RPMI8226 (cell line): ENCODE results near the gene TNC.

Experiments
- DNase-seq: peaks from one replicate; pipeline ENCODE4 v3.0.0-alpha.2; 2015

The TNC gene

DNA sequence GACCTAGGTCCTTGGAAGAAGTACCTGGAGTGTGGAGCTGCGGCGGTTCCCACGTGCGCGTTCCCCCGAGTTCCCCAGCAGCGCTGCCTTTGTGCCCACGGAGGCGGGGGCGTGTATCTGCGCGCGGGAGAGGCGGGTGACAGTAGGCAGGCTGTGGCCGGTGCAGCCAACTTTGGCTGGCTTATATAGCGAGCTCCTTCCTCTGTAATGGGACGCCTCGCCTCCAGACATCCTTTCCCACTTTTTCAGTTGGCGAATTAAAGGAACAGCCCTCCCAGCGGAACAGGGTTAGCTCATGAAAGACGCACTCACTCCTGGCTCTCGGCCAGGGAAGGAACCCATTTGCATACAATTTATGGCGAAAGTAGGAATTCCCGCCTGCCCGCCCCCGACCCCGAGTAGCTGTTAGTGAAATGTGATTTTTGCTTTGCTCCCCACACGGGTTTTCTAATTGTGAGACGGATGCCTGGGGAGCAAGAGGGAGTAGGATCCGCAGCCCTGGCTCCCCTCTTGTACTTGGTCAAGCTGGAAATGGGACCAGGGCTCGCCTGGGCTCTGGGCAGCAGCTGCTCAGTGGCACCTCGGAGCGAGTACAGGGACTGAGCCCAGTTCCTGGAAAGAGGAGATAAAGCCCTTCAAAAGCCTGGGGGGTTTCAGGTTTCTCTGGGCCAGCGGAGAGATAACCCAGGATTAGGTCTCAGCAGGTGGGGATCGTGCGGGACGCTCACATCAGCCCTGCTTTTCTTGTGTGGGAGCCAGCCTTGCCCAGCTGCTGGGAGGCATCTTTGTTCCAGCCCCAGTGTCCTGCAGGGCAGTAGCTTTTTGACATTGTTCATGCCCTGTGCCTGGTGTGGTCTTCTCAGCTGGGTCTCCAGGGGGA lies at the start of gene TNC:
Gene TNC (minus strand): TSS at position 159 of the 880 bp plus-strand sequence. CDS start 27,139 bp downstream, outside the sequence.
- DNase-seq = no peak

DNA sequence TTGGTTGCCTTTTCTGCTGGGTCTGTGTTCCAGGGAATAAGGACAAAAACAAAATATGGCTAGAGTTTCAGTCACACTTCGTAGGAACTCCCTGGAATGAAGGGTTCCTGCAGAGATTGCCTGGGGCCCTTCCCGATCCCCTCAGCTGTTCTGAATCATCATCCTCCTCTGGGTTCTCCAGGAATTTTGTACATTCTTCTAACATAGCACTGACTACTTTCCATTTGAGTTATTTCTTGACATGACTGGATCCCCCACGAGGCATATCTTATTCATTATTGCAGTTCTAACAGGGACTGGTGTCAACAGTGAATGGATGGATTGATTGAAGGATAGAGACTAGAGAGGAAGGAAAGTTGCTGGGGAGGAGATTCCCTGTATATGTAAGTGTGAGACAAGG lies 49.2 kb upstream of the TNC start:
- DNase-seq = no peak

DNA sequence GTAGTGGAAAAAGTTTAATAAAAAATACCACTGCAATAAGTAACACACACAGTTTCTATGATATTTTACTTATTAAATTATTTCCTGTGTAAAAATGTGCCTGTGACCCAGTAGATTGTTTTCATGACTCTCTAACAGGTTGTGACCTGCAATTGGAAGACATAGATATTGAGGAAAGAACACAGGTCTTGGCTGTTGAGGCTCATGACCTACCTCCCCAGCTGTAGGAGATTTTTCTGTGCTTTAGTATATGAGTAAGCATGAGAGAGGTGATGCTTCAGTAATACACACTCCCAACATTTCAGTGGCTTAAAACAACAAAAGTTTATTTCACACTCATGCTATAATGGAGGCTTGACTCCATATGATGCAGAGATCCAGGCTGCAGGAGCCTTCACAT lies 47.3 kb upstream of the TNC start:
- no peak for DNase-seq

DNA sequence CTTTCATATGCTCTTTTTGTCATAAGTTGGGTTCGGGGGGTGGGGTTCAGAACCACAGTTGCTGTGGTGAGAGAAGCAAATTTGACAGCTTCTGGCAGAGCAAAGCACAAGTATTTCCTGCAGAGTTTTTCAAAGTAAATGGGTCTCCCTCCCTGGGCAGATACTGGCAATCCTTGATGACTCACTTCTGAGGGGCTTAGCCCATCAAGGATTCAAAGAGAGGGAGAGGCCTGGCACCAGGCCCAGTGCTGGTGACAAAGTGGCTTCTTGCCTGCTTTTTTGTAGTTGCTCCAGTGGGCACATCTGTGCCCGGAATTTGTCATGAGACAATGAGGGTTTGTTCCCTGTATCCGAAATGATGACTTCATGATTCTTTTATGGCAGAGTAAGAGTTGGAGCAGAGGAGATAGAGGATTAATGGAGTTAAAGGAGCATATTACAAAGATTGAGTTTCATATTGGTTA lies 46.6 kb upstream of the TNC start:
- no peak for DNase-seq

DNA sequence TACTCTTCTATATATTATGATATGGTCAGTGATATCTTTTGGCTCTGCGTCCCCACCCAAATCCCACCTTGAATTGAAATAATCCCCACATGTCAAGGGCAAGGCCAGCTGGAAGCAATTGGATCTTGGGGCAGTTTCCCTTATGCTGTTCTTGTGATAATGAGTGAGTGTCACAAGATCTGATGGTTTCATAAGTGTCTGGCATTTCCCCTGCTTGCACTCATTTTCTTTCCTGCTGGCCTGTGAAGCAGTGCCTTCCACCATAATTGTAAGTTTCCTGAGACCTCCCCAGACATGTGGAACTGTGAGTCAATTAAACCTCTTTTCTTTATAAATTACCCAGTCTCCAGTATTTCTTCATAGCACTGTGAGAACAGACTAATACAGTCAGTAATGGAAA lies 45.0 kb upstream of the TNC start:
- no peak for DNase-seq

DNA sequence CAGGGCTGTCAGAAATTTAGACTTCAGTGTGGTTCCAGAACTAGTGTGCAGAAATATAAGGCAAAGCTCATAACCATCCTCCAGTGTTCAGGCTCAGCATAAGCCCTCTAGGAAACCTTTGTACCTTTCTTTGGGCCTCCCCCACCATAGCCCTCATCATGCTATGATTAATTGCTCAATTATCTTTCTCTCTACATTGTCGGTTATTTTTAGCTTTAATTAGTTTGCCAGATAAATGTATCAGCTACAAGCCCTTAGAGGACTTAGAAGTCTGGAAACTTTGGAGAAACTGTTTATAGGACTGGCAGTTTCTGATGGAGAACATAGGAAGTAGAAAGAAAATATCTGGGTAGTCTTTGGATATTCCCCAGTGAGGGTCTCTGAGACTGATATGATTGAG lies 43.5 kb upstream of the TNC start:
- DNase-seq = no peak

DNA sequence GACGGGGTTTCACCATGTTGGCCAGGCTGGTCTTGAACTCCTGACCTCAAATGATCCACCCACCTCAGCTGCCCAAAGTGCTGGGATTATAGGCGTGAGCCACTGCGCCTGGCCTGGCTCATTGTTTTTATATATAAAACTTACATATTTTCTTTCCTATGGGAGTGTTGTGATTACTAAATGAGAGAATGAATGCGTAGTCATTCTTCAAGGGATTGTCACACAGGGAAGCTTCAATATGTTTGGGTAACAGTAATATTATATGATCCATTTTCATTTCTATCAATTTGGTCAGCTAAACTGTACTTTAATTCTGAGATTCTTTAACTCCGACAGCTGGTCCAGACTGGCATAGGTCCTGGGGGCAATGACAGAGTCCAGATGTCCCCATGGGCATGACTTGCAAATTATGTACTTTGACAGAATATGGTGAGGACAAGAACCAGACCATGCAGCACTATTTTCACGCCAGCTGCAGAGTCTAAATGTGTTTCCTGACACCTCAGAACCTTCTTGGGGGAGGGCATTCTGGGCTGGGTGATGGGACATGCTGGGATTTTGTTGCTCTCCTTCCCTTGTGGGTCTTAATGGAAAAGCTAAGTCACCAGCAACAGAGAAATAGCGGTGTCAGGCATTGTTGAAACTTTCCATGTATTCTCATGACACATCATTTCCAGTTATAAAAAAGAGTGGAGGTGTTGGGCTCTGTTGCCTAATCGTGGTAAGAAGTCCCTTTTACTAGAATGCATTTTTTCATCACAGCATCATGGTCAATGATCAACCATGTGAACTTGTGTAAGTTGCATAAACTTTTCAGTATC lies 40.9 kb upstream of the TNC start:
- DNase-seq = no peak

DNA sequence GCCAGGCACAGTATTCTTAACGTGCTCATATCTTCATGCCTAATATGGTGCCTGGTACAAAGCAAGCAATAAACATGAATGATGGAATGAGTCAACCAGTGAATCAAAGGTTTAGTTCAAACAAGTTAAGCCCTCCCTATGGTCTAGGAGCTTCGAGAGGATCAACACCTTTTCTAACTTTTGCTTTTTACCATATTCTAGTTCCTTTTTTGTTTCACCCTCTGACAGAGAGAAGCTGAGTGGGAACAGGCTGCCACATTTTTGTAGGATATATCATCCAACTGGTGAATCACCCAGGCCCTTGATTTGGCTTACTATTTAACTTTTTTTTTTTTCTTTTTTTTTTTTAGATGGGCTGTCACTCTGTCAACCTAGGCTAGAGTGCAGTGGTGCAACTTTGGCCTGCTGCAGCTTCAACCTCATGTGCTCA lies 39.3 kb upstream of the TNC start:
- DNase-seq = no peak

DNA sequence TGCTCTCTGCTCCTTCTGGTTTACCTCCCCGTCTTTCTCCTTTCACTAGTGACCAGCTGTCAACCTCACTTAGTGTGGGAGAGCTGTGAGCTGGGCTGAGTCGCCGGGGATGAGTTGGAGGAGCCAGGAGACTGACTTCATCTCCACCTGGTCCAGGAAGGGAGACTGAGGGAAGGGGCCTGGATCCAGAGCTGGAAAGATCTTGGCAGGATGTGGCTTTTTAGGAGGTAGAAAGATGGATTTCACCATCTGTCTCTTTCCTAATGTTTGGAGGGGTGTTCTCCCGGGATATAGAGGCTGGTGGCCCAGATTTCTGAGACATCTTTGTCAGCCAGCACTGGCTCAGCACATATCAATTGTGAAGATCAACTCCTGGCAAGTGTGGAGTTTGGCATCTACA lies 37.1 kb upstream of the TNC start:
- DNase-seq = no peak

DNA sequence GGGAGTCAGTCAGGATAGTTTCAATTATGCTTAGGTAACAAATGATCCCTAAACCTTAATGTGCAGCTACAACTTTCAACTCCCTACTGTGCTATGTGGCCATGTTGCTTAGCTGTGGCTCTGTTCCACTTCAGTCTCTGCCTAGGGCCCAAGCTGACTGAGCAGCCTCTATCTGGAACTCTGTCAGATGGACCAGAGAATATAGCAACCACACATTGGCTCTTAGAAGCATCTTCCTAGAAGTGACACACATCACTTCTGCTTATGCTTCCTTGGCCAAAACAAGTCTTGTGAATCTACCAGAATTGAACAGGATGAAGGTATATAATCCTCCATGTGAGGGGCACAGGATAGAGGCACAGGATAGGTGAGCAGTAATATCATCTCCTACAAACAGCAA lies 36.7 kb upstream of the TNC start:
- DNase-seq = no peak

DNA sequence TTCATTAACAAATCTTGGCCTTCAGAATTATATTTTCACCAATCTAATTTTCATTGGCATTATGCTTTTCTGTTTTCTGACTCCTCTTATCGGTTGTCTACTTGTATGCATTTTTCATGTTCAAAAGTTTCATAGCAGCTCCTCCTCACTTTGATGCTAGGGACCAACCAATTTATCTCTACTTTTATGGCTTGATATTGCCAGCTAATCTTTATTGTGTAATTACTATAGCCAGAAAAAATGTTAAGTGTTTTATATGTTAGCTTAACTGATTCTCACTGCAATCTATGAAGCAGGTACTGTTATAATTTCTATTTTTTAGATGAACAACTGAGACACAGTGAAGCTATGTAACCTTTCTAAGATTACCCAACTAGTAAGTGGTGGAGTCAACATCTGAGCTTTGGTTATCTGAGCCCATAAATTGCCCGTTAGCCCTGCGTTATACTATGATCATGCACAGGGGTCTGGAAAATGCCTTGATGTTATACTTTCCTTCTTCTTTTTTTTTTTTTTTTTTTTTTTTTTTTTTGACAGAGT lies 34.4 kb upstream of the TNC start:
- DNase-seq = no peak

DNA sequence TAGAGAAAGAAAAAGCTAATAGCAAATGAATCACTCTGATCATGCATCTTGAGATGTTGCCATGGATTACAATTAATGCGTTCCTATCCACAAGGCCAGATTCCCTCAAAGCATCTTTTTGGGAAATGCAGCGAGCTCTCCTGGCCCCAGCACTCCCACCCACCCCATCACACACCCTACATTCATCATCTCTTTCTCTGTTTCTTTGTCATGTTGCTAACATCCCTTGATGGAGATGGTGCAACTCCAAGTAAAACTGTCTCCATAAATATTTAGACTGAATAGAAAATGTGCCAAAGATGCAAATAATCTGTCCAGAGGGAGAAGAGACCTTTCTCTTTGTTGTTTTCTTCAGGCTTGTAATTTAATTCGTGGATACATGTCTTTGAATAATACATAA lies 30.8 kb upstream of the TNC start:
- no peak for DNase-seq

DNA sequence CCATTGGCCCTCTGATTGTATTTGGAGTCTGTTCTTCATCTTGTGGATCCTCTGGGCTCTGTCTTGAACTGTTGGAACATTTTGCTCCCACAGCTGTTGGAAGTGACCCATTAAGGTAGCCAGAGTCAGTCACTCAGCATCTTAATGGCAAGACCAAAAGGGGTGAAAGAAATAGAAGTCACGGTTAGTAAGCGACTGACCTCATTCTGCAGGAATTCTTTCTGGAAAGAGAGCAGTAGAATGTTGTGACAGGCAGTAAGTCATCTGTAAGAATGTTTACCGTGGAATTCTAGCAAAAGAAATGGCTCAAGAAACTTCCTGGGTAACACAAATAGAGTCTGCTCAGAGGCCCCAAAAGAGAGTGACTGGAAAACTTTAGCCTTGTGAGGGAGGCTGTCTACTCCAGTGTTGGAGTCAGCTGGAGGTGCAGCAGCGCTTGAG lies 28.6 kb upstream of the TNC start:
- no peak for DNase-seq

DNA sequence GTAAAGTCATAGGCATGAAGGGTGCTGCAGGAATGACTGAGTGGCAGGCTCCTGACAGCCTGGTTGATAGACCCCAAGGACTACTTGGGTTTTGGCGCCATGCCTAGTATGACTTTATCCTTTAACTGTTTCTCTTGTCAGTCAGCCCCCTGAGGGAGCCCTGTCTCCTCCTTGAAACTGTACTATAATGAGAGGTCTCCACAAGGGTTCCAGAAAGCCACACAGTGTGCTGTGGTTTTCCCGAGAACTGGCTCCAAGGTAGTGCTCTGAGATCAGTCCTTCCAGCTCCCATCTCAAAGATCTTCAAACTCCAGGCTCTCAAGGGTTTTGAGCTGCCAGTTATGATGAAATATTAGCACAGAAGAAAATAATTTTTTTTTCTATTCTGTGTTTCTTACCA lies 26.7 kb upstream of the TNC start:
- no peak for DNase-seq

DNA sequence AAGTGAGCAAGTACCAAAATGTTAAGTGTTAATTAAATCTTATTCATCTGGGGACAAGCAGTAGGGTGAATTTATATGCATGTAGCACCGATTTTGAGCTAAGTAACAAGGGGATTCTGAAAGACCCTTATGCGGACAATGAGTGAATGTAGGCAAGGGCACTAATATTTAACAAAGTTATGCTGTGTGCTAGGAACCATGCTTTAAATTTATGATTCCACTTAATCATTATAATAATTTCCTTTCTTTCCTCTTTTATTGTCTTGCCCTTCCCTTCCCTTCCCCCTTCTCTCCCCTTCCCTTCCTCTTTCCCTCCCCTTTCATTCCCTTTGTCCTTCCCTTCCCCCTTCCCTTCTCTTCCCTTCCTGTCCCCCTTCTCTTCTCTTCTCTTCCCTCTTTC lies 25.7 kb upstream of the TNC start:
- no peak for DNase-seq

DNA sequence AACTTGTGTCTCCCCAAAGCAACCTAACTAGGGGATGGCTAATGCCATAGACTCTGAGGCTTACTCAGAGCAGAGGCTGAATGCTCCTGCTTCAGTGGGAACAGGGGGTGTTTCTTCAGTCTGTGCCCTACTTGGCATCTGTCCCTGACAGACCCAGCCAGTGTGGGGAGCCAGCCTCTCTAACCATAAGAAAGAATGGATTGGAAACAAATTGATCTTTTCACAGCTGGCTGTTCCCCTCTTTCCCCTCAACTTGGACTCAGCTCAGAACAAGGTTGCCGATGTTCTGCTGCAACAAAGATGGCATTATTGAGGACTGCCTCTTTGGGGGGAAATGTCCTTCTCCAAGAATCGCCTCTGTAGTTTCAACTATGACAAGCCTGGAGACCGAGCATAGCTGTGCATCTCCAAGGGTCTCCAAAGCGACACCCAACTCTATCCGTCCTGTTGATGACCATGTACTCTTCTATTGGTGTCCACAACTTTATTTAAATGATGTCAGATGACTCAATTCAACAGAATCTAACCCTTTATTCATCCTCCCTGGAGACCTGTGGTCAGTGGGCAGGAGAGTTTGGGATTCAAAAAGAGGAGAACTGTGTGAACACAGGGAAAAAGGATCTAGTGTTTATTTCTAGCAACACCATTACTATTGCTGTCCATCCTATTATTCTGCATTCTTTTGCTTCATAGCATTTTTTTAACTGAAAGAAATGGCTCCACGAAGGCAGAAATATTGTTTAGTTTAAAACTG lies 24.7 kb upstream of the TNC start:
- no peak for DNase-seq

DNA sequence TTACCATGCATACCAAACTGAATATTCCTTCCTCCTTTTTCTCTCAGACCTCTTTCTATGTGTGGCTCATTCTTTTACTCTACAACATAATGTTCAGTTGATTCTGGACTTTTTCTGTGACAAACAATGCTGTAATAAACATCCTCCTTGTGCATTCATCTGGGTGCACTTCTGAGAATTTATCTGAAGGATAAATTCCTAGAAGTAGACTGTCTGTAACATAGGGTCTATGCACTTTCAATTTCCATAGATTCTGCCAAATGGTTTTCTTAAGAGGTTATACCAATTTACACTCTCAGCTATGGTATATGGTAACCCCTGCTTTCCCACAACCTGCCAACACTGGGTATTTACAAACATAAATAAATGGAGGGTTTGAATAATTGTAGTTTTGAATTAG lies 24.1 kb upstream of the TNC start:
- DNase-seq = no peak

DNA sequence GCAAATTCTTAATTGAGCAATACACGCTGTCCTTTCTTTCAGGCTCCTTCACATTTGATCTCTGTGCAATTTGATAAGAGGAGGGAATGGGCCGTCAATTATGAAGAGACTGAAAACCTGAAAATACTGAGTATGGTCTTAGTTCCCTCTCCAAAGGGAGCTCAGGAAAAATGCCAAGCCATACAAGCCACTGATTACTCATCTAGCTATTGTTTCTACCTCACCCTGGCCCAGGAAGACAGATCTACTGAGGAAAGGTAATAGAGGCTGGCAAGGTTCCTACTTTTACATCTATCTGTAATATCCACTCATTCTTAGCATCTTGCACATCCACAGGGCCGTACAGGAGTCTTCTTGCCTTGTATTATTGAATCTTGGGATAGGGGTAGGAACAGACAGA lies 23.7 kb upstream of the TNC start:
- no peak for DNase-seq

DNA sequence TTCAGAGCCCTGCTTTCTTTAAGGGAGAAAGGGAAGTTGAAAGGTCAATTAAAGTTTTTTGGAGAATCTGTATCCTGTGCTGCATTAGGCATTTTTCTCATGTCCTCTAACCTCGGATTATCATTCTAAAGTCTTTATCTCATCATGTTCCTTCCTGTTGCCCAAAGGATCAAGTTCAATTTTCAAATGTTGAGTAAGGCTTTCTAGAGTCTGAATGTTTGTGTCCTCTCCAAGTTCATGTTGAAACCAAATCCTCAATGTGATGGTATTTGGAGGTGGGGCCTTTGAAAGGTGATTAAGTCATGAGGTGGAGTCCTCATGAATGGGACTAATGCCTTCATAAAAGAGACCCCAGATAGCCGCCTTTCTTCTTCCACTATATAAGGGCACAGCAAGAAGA lies 20.2 kb upstream of the TNC start:
- DNase-seq = no peak

DNA sequence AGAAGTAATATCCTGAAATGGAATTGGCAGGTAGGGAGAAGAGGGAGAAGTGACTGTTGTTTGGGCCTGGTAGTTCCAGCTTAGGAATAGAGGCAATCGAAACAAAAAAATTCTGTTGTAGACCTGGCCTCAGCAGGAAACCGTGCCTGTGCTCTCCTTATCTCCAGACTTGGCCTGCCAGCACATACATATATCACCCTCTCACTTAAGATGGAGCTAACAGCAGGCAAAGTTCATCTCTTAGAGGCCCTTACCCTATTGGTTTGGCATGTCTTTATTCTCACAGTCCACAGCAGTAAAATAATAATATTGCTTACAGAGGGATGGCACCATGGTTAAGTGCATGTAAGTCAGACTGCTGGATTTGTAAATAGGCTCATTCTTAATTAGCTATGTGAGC lies 19.6 kb upstream of the TNC start:
- DNase-seq = no peak

DNA sequence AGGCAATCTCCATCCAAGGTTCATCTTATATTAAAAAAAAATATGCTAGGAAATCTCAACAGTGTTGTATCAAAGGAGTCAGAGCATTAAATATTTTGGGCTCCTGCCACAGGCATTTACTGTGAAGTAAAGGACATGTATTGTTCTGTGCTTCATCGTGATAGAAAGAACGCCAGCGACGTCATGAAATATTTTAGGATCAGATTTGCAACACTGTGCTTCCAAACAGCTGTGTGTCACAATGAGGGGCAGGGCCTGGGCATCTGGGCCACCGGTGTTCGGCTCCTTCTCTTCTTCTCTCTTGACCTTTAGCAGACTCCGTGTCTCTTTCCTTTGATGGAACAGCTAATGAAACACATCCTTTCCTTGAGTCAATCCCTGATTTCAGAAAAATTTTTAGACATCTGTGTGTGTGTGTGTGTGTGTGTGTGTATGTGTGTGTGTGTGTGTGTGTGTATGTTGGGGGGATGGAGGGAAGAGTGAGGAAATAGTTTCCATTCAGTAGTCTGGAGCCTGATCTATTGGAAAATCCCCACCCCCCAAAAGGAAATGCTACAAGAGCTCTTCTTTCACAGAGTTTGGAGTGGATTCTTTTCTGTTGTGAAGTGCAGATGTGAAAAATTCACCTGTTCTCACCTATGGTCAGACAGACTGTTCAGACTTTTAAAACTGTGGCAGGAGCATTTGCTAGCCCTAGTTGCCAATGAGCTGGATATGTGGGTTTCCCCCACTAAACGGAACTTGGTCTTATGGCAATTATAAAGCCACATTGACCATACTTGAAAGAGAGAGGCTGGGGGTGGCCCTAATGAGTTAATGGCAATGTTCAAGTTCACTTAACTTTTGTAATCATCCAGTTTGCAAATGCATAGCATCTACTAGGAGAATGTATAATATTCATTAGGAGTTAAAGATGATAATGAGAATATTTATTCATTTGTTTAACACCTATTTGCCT lies 18.1 kb upstream of the TNC start:
- DNase-seq = no peak

DNA sequence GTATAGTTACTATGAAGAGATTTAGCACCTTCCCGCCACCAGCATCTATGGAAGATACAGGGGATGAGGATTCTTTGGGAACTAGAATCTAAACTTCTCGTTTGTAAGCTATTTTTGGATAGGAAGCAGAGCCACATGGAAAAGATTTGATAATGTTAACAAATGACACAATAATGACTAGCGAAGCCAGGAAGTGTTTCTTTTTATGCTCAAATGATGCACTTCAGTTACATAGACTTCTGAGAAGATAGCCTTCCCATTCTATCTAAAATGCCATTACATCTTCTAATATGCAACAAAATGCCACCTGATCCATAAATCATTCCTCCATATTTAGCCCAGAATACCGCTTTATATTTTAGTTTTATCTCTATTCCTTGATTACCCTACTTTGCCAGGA lies 17.0 kb upstream of the TNC start:
- DNase-seq = no peak
